GM12801 (cell line): Measurements from ENCODE around the gene ST8SIA1.

Experiments used
- TF ChIP-seq, protein P1 (sequence below): IDR thresholded peaks from one replicate; pipeline ENCODE4 v1.5.1; 2011; ENCODE audit warnings: control low read depth; ENCODE audit not compliant: insufficient read length; ENCODE audit errors: extremely low read depth

ST8SIA1 gene

GRCh38 chr12:22172501-22172900, 162.0 kb downstream of the ST8SIA1 start:
- TF ChIP-seq, protein P1, sequence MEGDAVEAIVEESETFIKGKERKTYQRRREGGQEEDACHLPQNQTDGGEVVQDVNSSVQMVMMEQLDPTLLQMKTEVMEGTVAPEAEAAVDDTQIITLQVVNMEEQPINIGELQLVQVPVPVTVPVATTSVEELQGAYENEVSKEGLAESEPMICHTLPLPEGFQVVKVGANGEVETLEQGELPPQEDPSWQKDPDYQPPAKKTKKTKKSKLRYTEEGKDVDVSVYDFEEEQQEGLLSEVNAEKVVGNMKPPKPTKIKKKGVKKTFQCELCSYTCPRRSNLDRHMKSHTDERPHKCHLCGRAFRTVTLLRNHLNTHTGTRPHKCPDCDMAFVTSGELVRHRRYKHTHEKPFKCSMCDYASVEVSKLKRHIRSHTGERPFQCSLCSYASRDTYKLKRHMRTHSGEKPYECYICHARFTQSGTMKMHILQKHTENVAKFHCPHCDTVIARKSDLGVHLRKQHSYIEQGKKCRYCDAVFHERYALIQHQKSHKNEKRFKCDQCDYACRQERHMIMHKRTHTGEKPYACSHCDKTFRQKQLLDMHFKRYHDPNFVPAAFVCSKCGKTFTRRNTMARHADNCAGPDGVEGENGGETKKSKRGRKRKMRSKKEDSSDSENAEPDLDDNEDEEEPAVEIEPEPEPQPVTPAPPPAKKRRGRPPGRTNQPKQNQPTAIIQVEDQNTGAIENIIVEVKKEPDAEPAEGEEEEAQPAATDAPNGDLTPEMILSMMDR = no peak

DNA sequence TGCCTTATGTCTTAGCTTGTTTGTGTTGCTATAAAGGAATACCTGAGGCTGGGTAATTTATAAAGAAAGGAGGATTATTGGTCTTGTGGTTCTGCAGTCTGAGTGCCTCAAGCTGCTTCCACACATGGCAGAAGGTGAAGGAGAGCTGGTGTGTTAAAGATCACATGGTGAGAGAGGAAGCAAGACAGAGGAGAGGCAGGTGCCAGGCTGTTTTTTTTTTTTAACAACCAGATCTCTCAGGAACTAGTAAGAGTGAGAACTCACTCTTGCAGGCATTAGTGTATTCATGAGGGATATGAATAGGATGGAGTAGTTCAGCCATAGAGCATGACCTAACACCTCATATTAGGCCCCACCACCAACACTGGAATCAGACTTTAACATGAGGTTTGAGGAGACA, 165.1 kb downstream of the ST8SIA1 start:
- TF ChIP-seq, protein P1 = no peak

- TF ChIP-seq, protein P1 = no peak
Measured at GRCh38 chr12:22164139-22164538, 170.4 kb downstream of the ST8SIA1 start.

GRCh38 chr12:22163594-22163993, 170.9 kb downstream of the ST8SIA1 start:
- TF ChIP-seq, protein P1 = no peak

DNA sequence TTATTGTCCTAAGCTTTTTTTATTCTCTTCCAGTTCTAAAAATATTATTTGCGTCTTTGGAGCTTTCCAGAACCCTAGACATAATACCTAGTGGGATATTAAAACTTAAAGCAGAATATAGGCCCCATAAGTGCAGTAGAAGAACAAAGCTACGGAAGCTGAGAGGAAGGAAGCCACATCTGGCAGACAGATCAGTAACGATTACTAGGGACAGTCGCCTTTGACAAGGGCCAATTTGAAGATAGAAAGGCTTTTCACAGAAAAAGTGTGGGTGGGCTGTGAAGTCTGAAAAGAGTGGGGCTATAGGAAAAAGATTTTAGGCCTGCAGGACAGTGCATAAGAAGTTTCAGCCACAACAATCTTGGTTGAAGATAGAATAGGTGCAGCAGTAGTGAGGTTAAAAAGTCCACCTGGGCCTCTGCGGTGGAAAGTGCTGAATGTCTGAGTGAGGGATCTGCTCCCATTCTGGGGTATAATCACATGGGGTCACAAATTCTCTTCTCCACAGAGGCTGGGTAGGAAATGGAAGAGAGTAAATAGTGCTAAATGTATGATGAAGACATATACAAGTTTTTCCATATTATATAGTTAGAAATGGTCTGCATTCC, 174.0 kb downstream of the ST8SIA1 start:
- TF ChIP-seq, protein P1 = no peak
